NCI-H2196 (cell line): Measurements from ENCODE around the gene RNF208.

Experiments used
- DNase-seq: peaks from one replicate; lab custom pipeline; 2025; ENCODE audit not compliant: unreplicated experiment; lab: John Stamatoyannopoulos, UW

RNF208 gene

DNA sequence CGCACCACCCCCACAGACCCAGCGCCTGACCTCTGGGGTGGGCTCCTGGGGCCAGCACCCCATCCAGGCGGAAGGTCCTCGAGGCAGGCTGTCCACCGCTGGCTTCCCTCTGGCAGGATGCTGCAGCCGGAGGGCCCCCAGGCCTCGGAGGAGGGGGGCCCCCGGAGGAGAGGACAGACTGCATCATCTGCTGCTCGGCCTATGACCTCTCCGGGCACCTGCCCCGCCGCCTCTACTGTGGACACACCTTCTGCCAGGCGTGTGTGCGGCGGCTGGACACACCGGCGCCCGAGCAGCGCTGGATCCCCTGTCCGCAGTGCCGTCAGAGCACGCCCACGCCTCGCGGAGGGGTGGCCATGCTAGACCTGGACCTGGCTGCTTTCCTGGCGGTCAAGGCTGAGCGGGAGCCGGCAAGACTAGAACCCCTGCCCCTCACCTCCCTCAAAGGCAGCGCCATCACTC lies 6.5 kb upstream of the RNF208 start:
- peak; percentile 66 for DNase-seq

GRCh38 chr9:137227853-137228505 lies 5.9 kb upstream of the RNF208 start:
- DNase-seq, result peak; percentile 20

DNA sequence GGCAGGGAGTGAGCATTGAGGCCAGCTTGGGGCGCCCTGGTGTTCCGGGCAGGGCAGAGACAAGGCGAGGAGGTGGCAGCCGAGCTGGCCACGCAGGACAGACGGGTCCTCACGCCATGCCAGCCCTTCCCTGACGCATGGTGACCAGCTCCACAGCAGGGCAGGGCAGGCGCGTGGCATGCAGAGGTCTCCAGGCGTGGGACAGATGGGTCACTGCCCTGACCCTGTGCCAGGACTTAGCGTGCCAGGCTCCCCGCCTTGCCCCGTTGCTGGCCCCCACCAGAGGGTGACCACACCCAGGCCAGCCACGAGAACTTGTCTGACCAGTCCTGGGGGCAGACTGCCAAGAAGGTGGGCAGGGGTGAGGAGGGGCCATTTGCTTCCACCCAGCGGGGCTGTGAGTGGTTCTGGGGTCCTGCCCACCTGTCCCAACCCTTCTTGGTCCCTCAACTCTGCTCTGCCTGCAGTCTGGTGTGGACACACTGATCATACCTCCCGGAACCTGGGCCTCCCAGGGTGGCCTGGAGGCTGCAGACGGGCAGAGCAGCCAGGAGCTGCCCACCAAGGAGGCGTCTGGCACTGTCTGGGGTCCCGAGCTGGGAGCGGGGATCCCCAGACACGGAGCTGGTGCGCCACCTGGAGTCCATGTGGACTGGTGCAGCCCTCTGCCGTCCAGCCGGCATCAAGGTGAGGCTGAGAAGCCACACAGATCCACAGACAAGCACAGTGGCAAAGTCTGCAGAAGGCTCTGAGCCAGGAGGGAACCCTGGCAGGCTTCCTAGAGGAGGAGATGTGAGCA lies 5.2 kb upstream of the RNF208 start, which contains the start of gene RNF224:
Gene RNF224 (plus strand): TSS at position 449 of the 799 bp plus-strand sequence. CDS start 834 bp downstream, outside the sequence.
- DNase-seq, result peak; percentile 84

- no peak for DNase-seq
Measured at GRCh38 chr9:137226338-137227053, 4.5 kb upstream of the RNF208 start.

- no peak for DNase-seq
Measured at GRCh38 chr9:137225699-137226331, 3.8 kb upstream of the RNF208 start.

DNA sequence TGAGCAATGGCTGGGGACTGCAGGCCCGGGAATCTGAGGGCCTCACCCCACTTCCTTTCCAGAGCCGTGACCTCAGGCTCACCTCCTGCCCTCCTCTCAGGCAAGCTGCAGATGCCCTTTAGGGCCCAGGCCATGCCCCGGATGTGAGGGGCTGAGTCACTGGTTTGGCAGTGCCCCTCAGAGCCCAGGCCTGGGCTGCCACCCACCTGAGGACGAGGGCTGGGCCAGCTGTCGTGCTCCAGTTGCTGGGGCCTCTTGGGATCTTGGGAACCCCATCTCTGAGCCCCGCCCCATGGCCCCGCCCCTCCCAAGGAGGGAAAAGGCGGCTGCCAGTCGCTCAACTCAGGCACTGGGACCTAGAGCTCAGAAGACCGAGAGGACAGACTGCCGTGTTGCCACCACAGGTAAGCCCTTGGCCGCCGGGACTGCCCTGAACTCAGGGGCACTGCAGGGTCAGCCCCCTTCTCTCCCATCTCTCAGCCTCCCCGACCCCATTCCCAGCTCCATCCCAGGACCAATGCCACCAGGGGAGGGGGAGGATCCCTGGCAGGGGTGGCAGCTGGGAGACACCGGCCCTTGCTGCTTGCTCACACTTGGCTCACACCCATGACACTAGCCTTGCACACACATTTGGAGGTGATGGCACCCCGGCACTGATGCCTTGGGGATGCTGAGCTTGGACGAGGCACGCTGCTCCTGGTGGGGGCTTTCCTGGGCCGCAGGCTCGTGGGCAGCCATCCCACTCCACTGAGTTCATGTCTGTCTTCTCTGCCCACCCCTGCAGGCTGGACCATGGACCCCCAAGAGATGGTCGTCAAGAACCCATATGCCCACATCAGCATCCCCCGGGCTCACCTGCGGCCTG lies 3.0 kb upstream of the RNF208 start, which contains the start of gene CYSRT1:
Gene CYSRT1 (plus strand): TSS at position 345 of the 865 bp plus-strand sequence. CDS start 448 bp downstream, at position 793.
- no peak for DNase-seq

DNA sequence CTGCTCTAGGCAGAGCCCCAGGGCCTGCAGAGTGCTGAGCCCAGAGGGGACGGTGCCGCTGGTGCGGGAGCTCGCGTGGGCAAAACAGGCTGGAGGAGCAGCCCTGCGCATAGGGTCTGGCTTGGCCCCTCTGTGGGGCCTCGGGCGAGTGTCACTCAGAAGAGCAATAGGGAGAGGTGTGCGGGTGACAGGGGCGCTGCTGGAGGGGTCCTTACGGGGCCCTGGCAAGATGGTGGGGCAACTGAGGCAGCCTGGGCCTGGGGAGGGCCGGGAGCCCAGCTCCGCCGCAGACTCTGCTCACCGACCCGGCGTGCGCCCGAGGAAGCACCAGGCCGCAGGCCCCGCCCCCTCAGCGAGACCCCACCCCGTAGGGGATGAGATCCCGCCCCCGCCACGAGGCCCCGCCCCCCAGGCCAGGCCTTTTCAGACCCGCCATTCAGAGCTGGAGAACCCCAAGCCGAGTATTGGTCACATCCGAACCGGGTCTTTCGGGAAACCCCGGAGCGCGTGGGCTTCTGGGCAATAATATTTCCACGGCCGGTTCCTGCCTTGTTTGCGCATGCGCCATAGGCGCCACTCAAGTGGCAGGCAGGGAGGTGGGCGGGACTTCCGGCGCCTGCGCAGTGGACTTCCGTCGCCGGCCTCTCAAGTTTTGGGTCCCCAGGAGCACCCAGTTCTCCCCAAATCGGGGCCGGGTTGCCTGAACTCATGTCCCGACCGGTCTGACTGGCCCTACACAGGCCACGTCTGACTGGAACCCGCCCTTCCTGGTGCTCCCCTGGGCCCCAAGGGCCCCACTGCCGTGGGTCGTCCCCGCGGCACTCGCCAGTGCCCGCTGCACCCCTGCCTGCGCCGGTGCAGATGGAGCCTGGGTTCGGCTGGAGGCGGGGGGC lies 1.3 kb upstream of the RNF208 start:
- peak; percentile 97 for DNase-seq

- peak; percentile 52 for DNase-seq
Measured at GRCh38 chr9:137221506-137222111, 431 bp downstream of the RNF208 start.

- no peak for DNase-seq
Measured at GRCh38 chr9:137221095-137221505, 940 bp downstream of the RNF208 start.

- no peak for DNase-seq
Measured at GRCh38 chr9:137220317-137221094, 1.5 kb downstream of the RNF208 start.

DNA sequence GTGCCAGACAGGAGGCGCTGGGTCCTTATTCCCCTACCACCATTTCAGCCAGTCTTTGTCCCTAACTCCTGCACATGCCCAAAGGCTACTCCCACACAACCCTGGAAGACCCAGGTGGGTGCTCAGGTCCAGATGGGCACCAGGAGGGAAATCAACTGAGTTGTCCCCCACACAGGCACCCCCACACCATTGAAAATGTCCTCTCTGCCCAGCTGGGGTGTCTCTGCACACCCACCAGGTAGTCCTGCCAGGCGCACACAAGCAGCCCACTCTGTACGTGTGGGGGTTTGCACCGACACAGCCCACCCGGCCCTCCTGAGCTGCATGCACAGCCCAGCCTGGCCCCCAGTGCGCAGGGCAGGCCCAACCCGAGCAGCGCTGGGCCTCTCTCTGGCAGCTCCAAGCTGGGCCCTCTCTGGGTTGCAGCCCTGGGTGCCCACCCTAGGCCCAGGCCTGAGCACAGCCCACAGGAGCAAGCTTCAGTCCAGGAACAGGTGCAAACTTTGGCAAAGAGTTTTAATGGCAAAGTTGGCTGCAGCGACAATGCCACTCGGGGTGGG lies 2.2 kb downstream of the RNF208 start:
- DNase-seq, result no peak

DNA sequence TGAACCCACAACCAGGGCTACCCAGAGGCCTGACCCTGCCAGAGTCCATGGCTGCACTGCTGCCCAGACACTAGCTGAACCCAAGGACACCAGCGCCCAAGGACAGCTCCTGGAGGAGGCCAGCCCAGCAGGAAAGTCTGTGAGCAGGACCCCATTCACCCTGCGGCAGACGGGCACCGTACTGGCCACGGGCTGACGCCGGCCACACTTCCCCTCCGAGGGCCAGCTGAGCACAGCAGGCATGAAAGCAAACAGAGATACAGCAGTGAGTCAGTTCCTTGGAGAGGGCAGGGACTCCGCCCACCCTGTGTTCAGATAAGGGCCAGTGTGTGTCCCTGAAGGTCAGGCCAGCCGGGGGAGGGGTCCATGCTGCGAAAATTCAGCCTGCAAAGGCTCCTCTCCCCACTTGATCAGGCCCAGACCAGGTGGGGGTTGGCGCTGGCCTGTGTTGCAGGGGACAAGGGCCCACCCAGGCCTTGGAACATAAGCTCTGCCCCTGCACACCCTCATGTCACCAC lies 3.2 kb downstream of the RNF208 start:
- DNase-seq, result peak; percentile 64

GRCh38 chr9:137218212-137218753 lies 3.8 kb downstream of the RNF208 start:
- DNase-seq, result no peak

GRCh38 chr9:137217276-137218211 lies 4.5 kb downstream of the RNF208 start:
- DNase-seq, result peak; percentile 91

DNA sequence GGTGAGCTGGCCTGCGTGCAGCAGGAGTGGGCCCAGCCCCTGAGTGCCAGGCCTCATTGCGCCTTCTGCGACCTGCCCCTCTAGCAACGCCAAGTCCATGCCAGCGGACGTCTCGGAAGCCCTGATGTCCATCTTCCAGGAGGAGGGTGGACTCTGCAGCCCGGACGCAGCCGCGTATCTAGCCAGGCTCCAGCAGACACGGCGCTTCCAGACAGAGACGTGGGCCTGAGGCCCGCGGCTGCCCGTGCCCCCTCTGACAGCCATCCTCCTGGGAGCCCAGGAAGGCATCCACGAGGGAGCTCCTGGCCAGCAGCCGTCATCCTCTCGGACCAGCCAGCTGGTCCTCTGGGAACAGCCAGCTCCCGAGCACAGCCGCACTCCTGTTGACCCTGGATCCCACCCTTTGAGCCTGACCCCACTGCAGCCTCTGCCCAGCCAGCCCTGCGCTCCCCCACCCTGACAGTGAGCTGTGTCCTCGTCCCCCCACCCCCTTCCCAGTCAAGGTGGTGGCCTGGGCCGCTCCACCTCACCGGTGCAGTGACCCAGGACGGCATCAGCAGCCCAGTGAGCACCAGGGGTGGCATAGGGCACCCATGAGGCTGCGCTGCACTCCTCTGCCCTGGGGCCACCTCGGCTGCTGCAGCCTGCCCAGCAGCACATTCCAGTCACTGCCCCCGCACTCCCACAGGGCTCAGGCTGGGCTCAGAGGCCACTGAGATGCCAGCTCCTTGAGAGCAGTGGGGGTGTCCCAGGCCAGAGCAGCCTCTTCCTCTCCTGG lies 5.7 kb downstream of the RNF208 start:
- no peak for DNase-seq
